Liver (tissue), 5 donors: ENCODE data around the gene ZNF689. TPM values are rescaled to one million over a fixed set of nuclear protein-coding genes. Genes with fewer than 3 reads are reported as not detected.

Experiments
- polyA plus RNA-seq, 2 donors: library from polyadenylated mRNA; stranded (reverse) in 1 of 2; unstranded in 1 of 2; fragments of 200-250 nt in 1 of 2; fragments of >200 nt in 1 of 2; fragmentation: Nextera tagmentation in 1 of 2; extraction: Ambion mirVana in 1 of 2; gene quantifications; one replicate each; pipeline versions ENCODE4 v1.2.1 to v1.2.3, GENCODE V29; 2013 to 2015
- small RNA-seq: library from RNA; depleted of rRNA; stranded (forward); fragments of <200 nt; gene quantifications from one replicate; pipeline ENCODE3, GENCODE V24; 2014
- total RNA-seq, 2 donors: library from RNA; depleted of rRNA; stranded (reverse); fragments of >200 nt; gene quantifications; one replicate each; pipeline ENCODE4 v1.2.3, GENCODE V29; 2014
- donor health status: healthy.
- donor health status: healthy.
- donor health status: healthy.

The ZNF689 gene
- total and polyA plus RNA-seq, 4 donors: 2.6 to 5.8 (median 4.3) TPM

Small RNA genes lying within 50 kb of the gene (small RNA-seq; reads per million reads assigned to genes)
- gene AC093249.1: not detected
- not detected for gene AC093249.4

Other genes with a start within 250 kb of the ZNF689 start
- gene TBC1D10B, start 239.9 kb downstream of the ZNF689 start, total RNA-seq: 10 to 100 TPM; 16.1 to 16.5 TPM
- 1 to 10 TPM; 3.6 to 9.2 TPM for gene TBC1D10B, start 239.9 kb downstream of the ZNF689 start, polyA plus RNA-seq
- gene MYL11, start 235.6 kb downstream of the ZNF689 start, total RNA-seq: under 1 TPM in 1 of 2 donors, not detected in 1; 0.70 TPM
- not detected for gene MYL11, start 235.6 kb downstream of the ZNF689 start, polyA plus RNA-seq
- gene SEPTIN1, start 227.8 kb downstream of the ZNF689 start, total RNA-seq: 1 to 10 TPM in 1 of 2 donors, under 1 TPM in 1; 0.42 to 1.0 TPM
- gene SEPTIN1, start 227.8 kb downstream of the ZNF689 start, polyA plus RNA-seq: 1 to 10 TPM; 1.4 to 2.8 TPM
- 1 to 10 TPM; 3.2 to 4.7 TPM for gene ZNF48, start 215.0 kb downstream of the ZNF689 start, total RNA-seq
- gene ZNF48, start 215.0 kb downstream of the ZNF689 start, polyA plus RNA-seq: 1 to 10 TPM; 2.3 to 3.0 TPM
- 1 to 10 TPM; 2.6 to 8.0 TPM for gene ZNF771, start 202.8 kb downstream of the ZNF689 start, total RNA-seq
- 1 to 10 TPM; 5.2 to 5.3 TPM for gene ZNF771, start 202.8 kb downstream of the ZNF689 start, polyA plus RNA-seq
- 10 to 100 TPM in 1 of 2 donors, 1 to 10 TPM in 1; 6.0 to 12.0 TPM for gene DCTPP1, start 180.4 kb downstream of the ZNF689 start, total RNA-seq
- 10 to 100 TPM; 18.1 to 18.8 TPM for gene DCTPP1, start 180.4 kb downstream of the ZNF689 start, polyA plus RNA-seq
- 100 to 1,000 TPM in 1 of 2 donors, 10 to 100 TPM in 1; 50.1 to 122 TPM for gene SEPHS2, start 164.5 kb downstream of the ZNF689 start, total RNA-seq
- gene SEPHS2, start 164.5 kb downstream of the ZNF689 start, polyA plus RNA-seq: 100 to 1,000 TPM; 143 to 241 TPM
- 10 to 100 TPM in 1 of 2 donors, 1 to 10 TPM in 1; 9.4 to 11.8 TPM for gene ITGAL, start 137.6 kb downstream of the ZNF689 start, total RNA-seq
- gene ITGAL, start 137.6 kb downstream of the ZNF689 start, polyA plus RNA-seq: 1 to 10 TPM; 4.3 to 4.4 TPM
- 10 to 100 TPM in 1 of 2 donors, 1 to 10 TPM in 1; 8.9 to 12.8 TPM for gene ZNF768, start 83.8 kb downstream of the ZNF689 start, total RNA-seq
- gene ZNF768, start 83.8 kb downstream of the ZNF689 start, polyA plus RNA-seq: 10 to 100 TPM in 1 of 2 donors, 1 to 10 TPM in 1; 2.2 to 16.9 TPM
- gene ZNF747, start 75.5 kb downstream of the ZNF689 start, total RNA-seq: 10 to 100 TPM in 1 of 2 donors, 1 to 10 TPM in 1; 6.9 to 10.5 TPM
- 1 to 10 TPM; 3.8 to 6.2 TPM for gene ZNF747, start 75.5 kb downstream of the ZNF689 start, polyA plus RNA-seq
- gene ZNF764, start 52.0 kb downstream of the ZNF689 start, total RNA-seq: 1 to 10 TPM; 5.0 to 6.8 TPM
- gene ZNF764, start 52.0 kb downstream of the ZNF689 start, polyA plus RNA-seq: 1 to 10 TPM; 1.6 to 3.4 TPM
- 1 to 10 TPM; 3.4 to 3.7 TPM for gene ZNF688, start 38.7 kb downstream of the ZNF689 start, total RNA-seq
- 1 to 10 TPM; 5.8 to 8.9 TPM for gene ZNF688, start 38.7 kb downstream of the ZNF689 start, polyA plus RNA-seq
- 1 to 10 TPM; 4.5 to 5.9 TPM for gene ZNF785, start 24.7 kb downstream of the ZNF689 start, total RNA-seq
- 1 to 10 TPM; 1.8 to 2.0 TPM for gene ZNF785, start 24.7 kb downstream of the ZNF689 start, polyA plus RNA-seq
- 1 to 10 TPM; 7.5 to 9.1 TPM for gene PRR14, start 40.6 kb upstream of the ZNF689 start, total RNA-seq
- gene PRR14, start 40.6 kb upstream of the ZNF689 start, polyA plus RNA-seq: 10 to 100 TPM in 1 of 2 donors, 1 to 10 TPM in 1; 8.6 to 13.5 TPM
- gene FBRS, start 48.0 kb upstream of the ZNF689 start, total RNA-seq: 10 to 100 TPM in 1 of 2 donors, 1 to 10 TPM in 1; 7.3 to 15.1 TPM
- 10 to 100 TPM in 1 of 2 donors, 1 to 10 TPM in 1; 4.1 to 15.5 TPM for gene FBRS, start 48.0 kb upstream of the ZNF689 start, polyA plus RNA-seq
- gene SRCAP, start 88.8 kb upstream of the ZNF689 start, total RNA-seq: 10 to 100 TPM; 26.8 to 27.7 TPM
- 1 to 10 TPM; 7.6 to 8.7 TPM for gene SRCAP, start 88.8 kb upstream of the ZNF689 start, polyA plus RNA-seq
- 10 to 100 TPM in 1 of 2 donors, 1 to 10 TPM in 1; 9.2 to 16.3 TPM for gene PHKG2, start 138.0 kb upstream of the ZNF689 start, total RNA-seq
- gene PHKG2, start 138.0 kb upstream of the ZNF689 start, polyA plus RNA-seq: 10 to 100 TPM; 19.5 to 21.2 TPM
- 1 to 10 TPM in 1 of 2 donors, under 1 TPM in 1; 0.33 to 2.7 TPM for gene CFAP119, start 151.7 kb upstream of the ZNF689 start, total RNA-seq
- 1 to 10 TPM in 1 of 2 donors, under 1 TPM in 1; 0.82 to 1.6 TPM for gene CFAP119, start 151.7 kb upstream of the ZNF689 start, polyA plus RNA-seq
- gene RNF40, start 151.9 kb upstream of the ZNF689 start, total RNA-seq: 10 to 100 TPM; 41.0 to 55.4 TPM
- gene RNF40, start 151.9 kb upstream of the ZNF689 start, polyA plus RNA-seq: 10 to 100 TPM; 25.9 to 27.1 TPM
- gene ZNF629, start 176.8 kb upstream of the ZNF689 start, total RNA-seq: 1 to 10 TPM; 3.3 to 4.2 TPM
- gene ZNF629, start 176.8 kb upstream of the ZNF689 start, polyA plus RNA-seq: 1 to 10 TPM in 1 of 2 donors, under 1 TPM in 1; 0.86 to 3.5 TPM